ENCODE data around the gene PLK2. TPM values are rescaled to one million over a fixed set of nuclear protein-coding genes. Genes with fewer than 3 reads are reported as not detected.

Gene PLK2
- total and polyA plus RNA-seq, 2 donors (not counting 3 experiments of a cell fraction or from before 2014, with no cell fraction given), result 199 to 250 TPM

- dilution Hi-C loops (cut with MboI; ENCODE audit: extremely low pct_ligation_motif_present, low sequenced_read_pairs), result no loop called here
- no peaks in the 10 kb centered on the region for H3K79me2 ChIP-seq (ENCODE audit: control insufficient read depth, insufficient read depth, low read length)
- intact Hi-C loops (cut with micrococcal nuclease), result no loop called here
- H4K20me1 ChIP-seq (replicated peaks; ENCODE audit: control insufficient read depth, extremely low read depth, insufficient read depth, low read length), result no peaks in the 10 kb centered on the region
- H3K27ac ChIP-seq (ENCODE audit: insufficient read depth, low read depth, low read length), result no peak overlapping the region
- H3K9me1 ChIP-seq (replicated peaks; ENCODE audit: control insufficient read depth, extremely low read depth, insufficient read depth, low read length), result no peaks in the 10 kb centered on the region
- CTCF ChIA-PET, result interaction anchor here (0.9 to 11.9 kb wide), 3 partner anchors 9 to 346 kb away, joined by 3 to 203 read pairs (median 4); no protein-coding TSS in a partner anchor
- POLR2A ChIA-PET, result no interaction called here
- peaks cover 3% of the 10 kb centered on the region in 2 experiments for H3K27me3 ChIP-seq (ENCODE audit: control insufficient read depth in 2 of 2, insufficient read depth in 2 of 2, low read length in 2 of 2)
- no peak for FAIRE-seq
- no peak for DNase-seq (ENCODE audit: low read depth, low spot score)
- no peak overlapping the region for H3K4me2 ChIP-seq (ENCODE audit: insufficient read depth, low read length)
- H2AFZ ChIP-seq (ENCODE audit: low read depth, low read length), result no peak overlapping the region
- H3K4me3 ChIP-seq (replicated peaks in 1 of 3; ENCODE audit: insufficient read depth in 1 of 3, low read depth in 1 of 3, low read length in 3 of 3), result no peak overlapping the region
- BruUV-seq (replicated peaks), result no TSS peak
- no peaks in the 10 kb centered on the region for H3K36me3 ChIP-seq (ENCODE audit: control insufficient read depth in 2 of 2, extremely low read depth in 1 of 2, insufficient read depth in 2 of 2, low read length in 2 of 2)
- TF ChIP-seq CTCF (IDR thresholded peaks at IDR 0.05; ENCODE audit: extremely low read depth in 1 of 2, insufficient read depth in 1 of 2, low read depth in 1 of 2, low read length in 2 of 2) (no peak), JUN (IDR thresholded peaks at IDR 0.05; ENCODE audit: borderline replicate concordance, insufficient read depth, insufficient read length, low read depth) (no peak), POLR2AphosphoS5 (IDR thresholded peaks at IDR 0.05; ENCODE audit: insufficient read depth, low read depth, low read length) (no peak), POLR2A (IDR thresholded peaks at IDR 0.05; ENCODE audit: low read depth, low read length) (no peak), EZH2 (IDR thresholded peaks at IDR 0.05; ENCODE audit: borderline replicate concordance, low read depth, low read length, severe bottlenecking) (no peak), MYC (IDR thresholded peaks at IDR 0.05; ENCODE audit: low read depth, low read length) (no peak), FOS (IDR thresholded peaks at IDR 0.05; ENCODE audit: borderline replicate concordance, insufficient read depth, low read length) (no peak), GATA2 (IDR thresholded peaks at IDR 0.05; ENCODE audit: insufficient read depth, insufficient read length, low read depth, low read length) (no peak), MAX (IDR thresholded peaks at IDR 0.05; ENCODE audit: insufficient read depth, insufficient read length) (no peak)
- no peaks in the 10 kb centered on the region for H3K4me1 ChIP-seq (ENCODE audit: control insufficient read depth, extremely low read depth, insufficient read depth, low read length)
- no peaks in the 10 kb centered on the region for H3K9me3 ChIP-seq (replicated peaks; ENCODE audit: control insufficient read depth, insufficient read depth, low read length)
- H3K9ac ChIP-seq (replicated peaks; ENCODE audit: extremely low read depth, insufficient read depth, low read length), result no peak overlapping the region
These were observed 42.0 kb upstream of the PLK2 start for GRCh38 chr5:58501778-58502417.

Measured in endothelial cell of umbilical vein (primary cell).